ENCODE measurements around the gene ZBED3.

Gene ZBED3

DNA sequence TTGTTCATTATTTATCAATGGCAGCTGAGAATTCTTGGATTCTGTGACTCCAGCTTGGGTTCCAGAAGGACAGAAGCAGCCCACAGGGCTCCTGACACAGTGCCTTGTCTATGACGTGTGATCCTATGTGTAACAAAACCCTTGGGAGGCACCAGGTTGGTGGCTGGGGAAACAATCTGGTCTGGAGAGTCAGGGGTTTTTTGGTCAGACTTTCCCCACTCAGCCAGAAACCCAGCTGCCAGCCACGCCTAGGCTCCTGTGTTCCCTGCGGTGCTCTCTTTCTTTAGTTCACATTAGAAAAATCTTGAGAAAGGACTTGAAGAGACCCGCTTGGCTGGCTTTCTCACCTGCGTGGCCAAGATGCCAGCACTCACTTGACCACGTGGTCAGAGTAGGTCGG, 15.5 kb upstream of the ZBED3 start:
- no peak for ATAC-seq

DNA sequence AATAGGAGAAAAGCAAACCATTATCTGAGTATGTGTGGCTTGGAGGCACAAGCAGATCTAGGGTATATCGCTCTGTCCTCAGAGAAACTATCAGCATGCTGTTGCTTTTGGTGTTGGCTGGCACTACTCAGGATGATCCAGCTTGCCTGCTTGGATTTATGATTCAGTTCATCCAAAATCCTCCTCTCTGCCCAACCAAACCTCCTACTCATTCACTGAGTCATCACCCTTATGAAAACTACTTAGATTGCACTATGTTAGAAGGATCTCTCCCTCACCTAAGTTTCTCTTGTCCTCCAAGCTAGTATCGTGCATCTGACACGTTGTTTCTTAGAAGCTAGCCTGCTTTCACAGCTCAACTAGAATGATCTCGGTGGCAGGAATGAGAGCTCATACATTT, 14.2 kb upstream of the ZBED3 start:
- ATAC-seq: peak; percentile 67; the same call in 2 of the 3 replicates
- TF ChIP-seq ISL1 (CRISPR knock-in tag; IDR thresholded peaks at IDR 0.05) (no peak), TOX (CRISPR knock-in tag; IDR thresholded peaks at IDR 0.05; ENCODE audit: borderline replicate concordance) (no peak), PPARA (CRISPR knock-in tag; IDR thresholded peaks at IDR 0.05; ENCODE audit: borderline replicate concordance) (no peak), ZFP3 (CRISPR knock-in tag; IDR thresholded peaks at IDR 0.05) (no peak), TCF4 (CRISPR knock-in tag; IDR thresholded peaks at IDR 0.05; ENCODE audit: borderline replicate concordance) (no peak), ZNF565 (CRISPR knock-in tag; conservative IDR thresholded peaks at IDR 0.05; ENCODE audit: low read depth) (no peak), SNAI2 (CRISPR knock-in tag; IDR thresholded peaks at IDR 0.05) (no peak)

More for the DNA sequence above, 15.5 kb upstream of the ZBED3 start:
- TF ChIP-seq, protein P1, sequence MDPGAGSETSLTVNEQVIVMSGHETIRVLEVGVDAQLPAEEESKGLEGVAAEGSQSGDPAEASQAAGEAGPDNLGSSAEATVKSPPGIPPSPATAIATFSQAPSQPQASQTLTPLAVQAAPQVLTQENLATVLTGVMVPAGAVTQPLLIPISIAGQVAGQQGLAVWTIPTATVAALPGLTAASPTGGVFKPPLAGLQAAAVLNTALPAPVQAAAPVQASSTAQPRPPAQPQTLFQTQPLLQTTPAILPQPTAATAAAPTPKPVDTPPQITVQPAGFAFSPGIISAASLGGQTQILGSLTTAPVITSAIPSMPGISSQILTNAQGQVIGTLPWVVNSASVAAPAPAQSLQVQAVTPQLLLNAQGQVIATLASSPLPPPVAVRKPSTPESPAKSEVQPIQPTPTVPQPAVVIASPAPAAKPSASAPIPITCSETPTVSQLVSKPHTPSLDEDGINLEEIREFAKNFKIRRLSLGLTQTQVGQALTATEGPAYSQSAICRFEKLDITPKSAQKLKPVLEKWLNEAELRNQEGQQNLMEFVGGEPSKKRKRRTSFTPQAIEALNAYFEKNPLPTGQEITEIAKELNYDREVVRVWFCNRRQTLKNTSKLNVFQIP (CRISPR knock-in tag; IDR thresholded peaks at IDR 0.05; ENCODE audit: borderline replicate concordance, low read depth): no peak
- TF ChIP-seq RARB (CRISPR knock-in tag; IDR thresholded peaks at IDR 0.05) (no peak), ZNF8 (CRISPR knock-in tag; IDR thresholded peaks at IDR 0.05) (no peak), SNAI2 (CRISPR knock-in tag; IDR thresholded peaks at IDR 0.05) (no peak), ESRRG (CRISPR knock-in tag; IDR thresholded peaks at IDR 0.05) (no peak), CSDC2 (CRISPR knock-in tag; IDR thresholded peaks at IDR 0.05) (no peak), ZNF70 (CRISPR knock-in tag; IDR thresholded peaks at IDR 0.05) (no peak), ZNF565 (CRISPR knock-in tag; conservative IDR thresholded peaks at IDR 0.05; ENCODE audit: low read depth) (no peak), ARNTL (CRISPR knock-in tag; IDR thresholded peaks at IDR 0.05; ENCODE audit: borderline replicate concordance, low read depth) (no peak), TOX (CRISPR knock-in tag; IDR thresholded peaks at IDR 0.05; ENCODE audit: borderline replicate concordance) (no peak), TCF4 (CRISPR knock-in tag; IDR thresholded peaks at IDR 0.05; ENCODE audit: borderline replicate concordance) (no peak), ZFP30 (CRISPR knock-in tag; IDR thresholded peaks at IDR 0.05) (no peak), PPARA (CRISPR knock-in tag; IDR thresholded peaks at IDR 0.05; ENCODE audit: borderline replicate concordance) (no peak), ISL1 (CRISPR knock-in tag; IDR thresholded peaks at IDR 0.05) (no peak), ZC3H10 (CRISPR knock-in tag; IDR thresholded peaks at IDR 0.05) (no peak)
- TF ChIP-seq, protein P2, sequence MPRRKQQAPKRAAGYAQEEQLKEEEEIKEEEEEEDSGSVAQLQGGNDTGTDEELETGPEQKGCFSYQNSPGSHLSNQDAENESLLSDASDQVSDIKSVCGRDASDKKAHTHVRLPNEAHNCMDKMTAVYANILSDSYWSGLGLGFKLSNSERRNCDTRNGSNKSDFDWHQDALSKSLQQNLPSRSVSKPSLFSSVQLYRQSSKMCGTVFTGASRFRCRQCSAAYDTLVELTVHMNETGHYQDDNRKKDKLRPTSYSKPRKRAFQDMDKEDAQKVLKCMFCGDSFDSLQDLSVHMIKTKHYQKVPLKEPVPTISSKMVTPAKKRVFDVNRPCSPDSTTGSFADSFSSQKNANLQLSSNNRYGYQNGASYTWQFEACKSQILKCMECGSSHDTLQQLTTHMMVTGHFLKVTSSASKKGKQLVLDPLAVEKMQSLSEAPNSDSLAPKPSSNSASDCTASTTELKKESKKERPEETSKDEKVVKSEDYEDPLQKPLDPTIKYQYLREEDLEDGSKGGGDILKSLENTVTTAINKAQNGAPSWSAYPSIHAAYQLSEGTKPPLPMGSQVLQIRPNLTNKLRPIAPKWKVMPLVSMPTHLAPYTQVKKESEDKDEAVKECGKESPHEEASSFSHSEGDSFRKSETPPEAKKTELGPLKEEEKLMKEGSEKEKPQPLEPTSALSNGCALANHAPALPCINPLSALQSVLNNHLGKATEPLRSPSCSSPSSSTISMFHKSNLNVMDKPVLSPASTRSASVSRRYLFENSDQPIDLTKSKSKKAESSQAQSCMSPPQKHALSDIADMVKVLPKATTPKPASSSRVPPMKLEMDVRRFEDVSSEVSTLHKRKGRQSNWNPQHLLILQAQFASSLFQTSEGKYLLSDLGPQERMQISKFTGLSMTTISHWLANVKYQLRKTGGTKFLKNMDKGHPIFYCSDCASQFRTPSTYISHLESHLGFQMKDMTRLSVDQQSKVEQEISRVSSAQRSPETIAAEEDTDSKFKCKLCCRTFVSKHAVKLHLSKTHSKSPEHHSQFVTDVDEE (CRISPR knock-in tag; IDR thresholded peaks at IDR 0.05): no peak
- TF ChIP-seq, protein P3, sequence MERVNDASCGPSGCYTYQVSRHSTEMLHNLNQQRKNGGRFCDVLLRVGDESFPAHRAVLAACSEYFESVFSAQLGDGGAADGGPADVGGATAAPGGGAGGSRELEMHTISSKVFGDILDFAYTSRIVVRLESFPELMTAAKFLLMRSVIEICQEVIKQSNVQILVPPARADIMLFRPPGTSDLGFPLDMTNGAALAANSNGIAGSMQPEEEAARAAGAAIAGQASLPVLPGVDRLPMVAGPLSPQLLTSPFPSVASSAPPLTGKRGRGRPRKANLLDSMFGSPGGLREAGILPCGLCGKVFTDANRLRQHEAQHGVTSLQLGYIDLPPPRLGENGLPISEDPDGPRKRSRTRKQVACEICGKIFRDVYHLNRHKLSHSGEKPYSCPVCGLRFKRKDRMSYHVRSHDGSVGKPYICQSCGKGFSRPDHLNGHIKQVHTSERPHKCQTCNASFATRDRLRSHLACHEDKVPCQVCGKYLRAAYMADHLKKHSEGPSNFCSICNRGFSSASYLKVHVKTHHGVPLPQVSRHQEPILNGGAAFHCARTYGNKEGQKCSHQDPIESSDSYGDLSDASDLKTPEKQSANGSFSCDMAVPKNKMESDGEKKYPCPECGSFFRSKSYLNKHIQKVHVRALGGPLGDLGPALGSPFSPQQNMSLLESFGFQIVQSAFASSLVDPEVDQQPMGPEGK (CRISPR knock-in tag; IDR thresholded peaks at IDR 0.05; ENCODE audit: borderline replicate concordance): no peak
- TF ChIP-seq, protein P4, sequence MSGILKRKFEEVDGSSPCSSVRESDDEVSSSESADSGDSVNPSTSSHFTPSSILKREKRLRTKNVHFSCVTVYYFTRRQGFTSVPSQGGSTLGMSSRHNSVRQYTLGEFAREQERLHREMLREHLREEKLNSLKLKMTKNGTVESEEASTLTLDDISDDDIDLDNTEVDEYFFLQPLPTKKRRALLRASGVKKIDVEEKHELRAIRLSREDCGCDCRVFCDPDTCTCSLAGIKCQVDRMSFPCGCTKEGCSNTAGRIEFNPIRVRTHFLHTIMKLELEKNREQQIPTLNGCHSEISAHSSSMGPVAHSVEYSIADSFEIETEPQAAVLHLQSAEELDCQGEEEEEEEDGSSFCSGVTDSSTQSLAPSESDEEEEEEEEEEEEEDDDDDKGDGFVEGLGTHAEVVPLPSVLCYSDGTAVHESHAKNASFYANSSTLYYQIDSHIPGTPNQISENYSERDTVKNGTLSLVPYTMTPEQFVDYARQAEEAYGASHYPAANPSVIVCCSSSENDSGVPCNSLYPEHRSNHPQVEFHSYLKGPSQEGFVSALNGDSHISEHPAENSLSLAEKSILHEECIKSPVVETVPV (CRISPR knock-in tag; IDR thresholded peaks at IDR 0.05): no peak

DNA sequence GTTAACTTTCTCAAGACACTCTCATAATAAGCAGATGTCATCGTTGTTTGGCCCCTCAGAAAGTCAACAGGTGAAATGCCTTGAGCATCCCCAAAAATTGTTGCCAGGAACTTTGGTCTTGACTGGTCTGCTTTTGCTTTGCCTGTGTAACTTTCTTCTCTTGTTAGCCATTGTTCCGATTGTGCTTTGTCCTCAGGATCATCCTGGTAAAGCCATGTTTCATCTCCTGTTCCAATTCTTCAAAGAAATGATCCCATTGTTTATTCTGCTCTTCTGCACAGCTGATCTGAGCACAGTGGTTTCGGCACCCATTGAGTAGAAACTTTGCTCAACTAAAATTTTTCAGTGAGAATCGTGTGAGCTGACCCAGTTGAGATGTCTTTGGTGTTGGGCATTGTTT, 8.1 kb upstream of the ZBED3 start:
- no peak for TF ChIP-seq ZNF8 (CRISPR knock-in tag; IDR thresholded peaks at IDR 0.05)

DNA sequence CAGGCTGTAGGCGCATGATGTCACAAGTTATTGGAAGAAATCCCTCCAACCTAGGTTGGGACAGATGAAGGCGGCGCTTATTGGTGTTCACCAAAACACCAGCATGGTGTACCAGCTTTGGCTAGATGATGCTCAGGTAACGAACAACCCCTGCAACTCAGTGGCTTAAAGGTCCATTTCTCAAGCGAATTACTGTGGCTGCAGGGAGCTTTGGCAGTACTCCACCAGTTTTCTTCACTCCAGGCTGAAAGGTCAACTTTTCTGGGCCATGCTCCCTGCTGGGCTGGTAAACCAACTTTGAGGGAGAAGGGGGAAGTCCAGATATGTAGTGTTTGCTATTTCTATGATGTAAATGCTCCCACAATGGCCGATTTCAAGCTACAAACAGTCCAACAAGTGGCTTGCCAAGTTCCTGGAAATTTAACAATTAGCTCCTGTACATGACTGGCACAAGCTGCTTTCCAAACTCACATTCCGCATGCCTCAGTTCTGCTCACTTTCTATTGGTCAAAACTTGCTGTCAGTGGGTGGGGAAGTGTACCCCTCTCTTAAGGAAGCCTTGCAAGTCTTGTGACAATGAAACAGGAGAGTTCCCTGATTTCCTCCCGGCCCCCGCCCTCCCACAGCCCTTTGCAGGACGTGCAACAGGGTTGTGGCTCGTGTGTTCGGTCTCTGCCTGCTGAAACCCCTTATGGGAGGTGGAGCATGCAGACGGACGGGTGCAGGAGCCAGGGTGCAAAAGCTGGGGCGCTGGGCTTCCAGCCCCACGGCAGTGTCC, 588 bp upstream of the ZBED3 start:
- ATAC-seq: no peak
- TF ChIP-seq, protein P4 (CRISPR knock-in tag; IDR thresholded peaks at IDR 0.05): no peak
- no peak for TF ChIP-seq ZC3H10 (CRISPR knock-in tag; IDR thresholded peaks at IDR 0.05)
- TF ChIP-seq ZNF565 (CRISPR knock-in tag; conservative IDR thresholded peaks at IDR 0.05; ENCODE audit: low read depth): no peak
- no peak for TF ChIP-seq ZNF8 (CRISPR knock-in tag; IDR thresholded peaks at IDR 0.05)
- TF ChIP-seq, protein P3 (CRISPR knock-in tag; IDR thresholded peaks at IDR 0.05; ENCODE audit: borderline replicate concordance): no peak
- no peak for TF ChIP-seq TOX (CRISPR knock-in tag; IDR thresholded peaks at IDR 0.05; ENCODE audit: borderline replicate concordance)
- TF ChIP-seq, protein P1 (CRISPR knock-in tag; IDR thresholded peaks at IDR 0.05; ENCODE audit: borderline replicate concordance, low read depth): no peak

More for the DNA sequence above, 8.1 kb upstream of the ZBED3 start:
- no peak for ATAC-seq
